Kidney (tissue), 14 donors: ENCODE data around the gene COL4A6. TPM values are rescaled to one million over a fixed set of nuclear protein-coding genes. Genes with fewer than 3 reads are reported as not detected.

Experiments
- DNase-seq, 5 donors: peaks; one replicate each; pipeline ENCODE4 v3.0.0-alpha.2; 2013 to 2020
- FAIRE-seq: peaks from 2 replicates; lab custom pipeline; 2012; peaks lifted over from hg19 to GRCh38; lab: Jason Lieb, UNC
- H3K27ac ChIP-seq, 2 donors: one replicate each; pipeline ENCODE4 v1.7.0; 2013; ENCODE audit warnings: low read depth in 2 of 2, low read length in 2 of 2, inconsistent platforms in 1 of 2
- H3K27me3 ChIP-seq: one replicate; pipeline ENCODE4 v1.7.1; 2013; ENCODE audit warnings: low read length, inconsistent platforms; ENCODE audit not compliant: control insufficient read depth, insufficient read depth
- H3K36me3 ChIP-seq, 3 donors: one replicate each; pipeline versions ENCODE4 v1.7.0 to v1.7.1; 2013; ENCODE audit warnings: low read length in 3 of 3, control low read depth in 1 of 3, inconsistent platforms in 1 of 3; ENCODE audit not compliant: insufficient read depth in 3 of 3, control insufficient read depth in 2 of 3
- H3K4me1 ChIP-seq, 3 donors: one replicate each; pipeline versions ENCODE4 v1.7.0 to v1.7.1; 2013; ENCODE audit warnings: low read length in 3 of 3, inconsistent platforms in 1 of 3, low read depth in 1 of 3; ENCODE audit not compliant: control insufficient read depth in 2 of 3, insufficient read depth in 2 of 3
- H3K4me3 ChIP-seq, 3 donors: one replicate each; pipeline versions ENCODE4 v1.7.0 to v1.8.1; 2013; ENCODE audit warnings: low read length in 3 of 3, control low read depth in 1 of 3, inconsistent platforms in 1 of 3
- H3K9ac ChIP-seq, 3 donors: one replicate each; pipeline versions ENCODE4 v1.7.0 to v1.7.1; 2013; ENCODE audit warnings: low read length in 3 of 3, control low read depth in 1 of 3, inconsistent platforms in 1 of 3
- H3K9me3 ChIP-seq, 3 donors: one replicate each; pipeline versions ENCODE4 v1.7.0 to v1.7.1; 2013; ENCODE audit warnings: low read length in 3 of 3, control low read depth in 1 of 3, inconsistent platforms in 1 of 3; ENCODE audit not compliant: control insufficient read depth in 2 of 3, insufficient read depth in 1 of 3
- intact Hi-C: fragments of 100-400 bp; cut with DNase I; formaldehyde crosslinking; loops from one replicate; pipeline ENCODE4 v1.11.1; 2022
- polyA plus RNA-seq: library from polyadenylated mRNA; stranded (reverse); fragments of 350-450 nt; fragmentation: Illumina TruSeq; extraction: RNeasy Lipid Tissue Mini Kit (QIAGEN cat#74804); gene quantifications from one replicate; pipeline ENCODE4 v1.2.3, GENCODE V29; 2014; ENCODE audit warnings: low read depth, low replicate concordance; ENCODE audit not compliant: insufficient read depth
- total RNA-seq: library from RNA; stranded (reverse); fragmentation: NEBNext Ultra II Directional; extraction: Animal tissue kit (Norgen Biotek cat#: 25700); gene quantifications from one replicate; pipeline ENCODE4 v1.2.1, GENCODE V29; 2021
- TF ChIP-seq, protein P1 (sequence below): IDR thresholded peaks from 3 replicates; pipeline ENCODE4 v1.5.1; 2012; ENCODE audit warnings: mild to moderate bottlenecking, moderate library complexity, borderline replicate concordance; ENCODE audit not compliant: insufficient read depth; ENCODE audit errors: extremely low read depth
- donor health status: control.
- donor health status: control.
- donor health status: control.
- donor health status: control.
- donor health status: control.
- donor health status: DM: yes; HTN: yes; CAD: no.
- donor health status: Normal renal cell carcinoma (clear cell type).

Gene COL4A6
- total and polyA plus RNA-seq, 2 donors from 2014 or later, result 3.3 to 4.1 TPM

DNA sequence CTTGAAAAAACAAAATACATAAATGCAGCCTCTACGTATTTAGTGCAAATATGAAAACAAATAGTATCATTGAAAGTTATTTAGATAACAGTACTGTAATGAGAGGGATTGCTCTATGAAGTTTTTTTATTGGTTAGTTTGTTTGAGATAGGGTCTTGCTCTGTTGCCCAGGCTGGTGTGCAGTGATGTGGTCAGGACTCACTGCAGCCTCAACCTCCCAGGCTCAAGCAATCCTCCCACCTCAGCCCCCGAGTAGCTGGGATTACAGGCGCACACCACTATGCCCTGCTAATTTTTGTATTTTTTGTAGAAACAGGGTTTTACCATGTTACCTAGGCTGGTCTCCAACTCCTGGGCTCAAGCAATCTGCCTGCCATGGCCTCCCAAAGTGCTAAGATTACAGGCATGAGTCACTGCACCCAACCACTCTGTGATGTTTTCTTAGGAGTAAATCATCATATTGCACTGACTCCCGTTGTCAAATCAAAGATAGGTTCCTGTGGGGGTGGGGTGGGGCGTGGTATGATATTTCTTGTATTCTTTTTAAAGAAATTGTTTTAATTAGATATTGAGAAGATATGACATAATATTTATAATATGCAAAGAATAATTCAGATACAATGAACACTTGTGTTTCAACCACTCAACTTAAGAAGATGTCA is 270.9 kb downstream of the COL4A6 start:
- no peak for FAIRE-seq
- TF ChIP-seq, protein P1, sequence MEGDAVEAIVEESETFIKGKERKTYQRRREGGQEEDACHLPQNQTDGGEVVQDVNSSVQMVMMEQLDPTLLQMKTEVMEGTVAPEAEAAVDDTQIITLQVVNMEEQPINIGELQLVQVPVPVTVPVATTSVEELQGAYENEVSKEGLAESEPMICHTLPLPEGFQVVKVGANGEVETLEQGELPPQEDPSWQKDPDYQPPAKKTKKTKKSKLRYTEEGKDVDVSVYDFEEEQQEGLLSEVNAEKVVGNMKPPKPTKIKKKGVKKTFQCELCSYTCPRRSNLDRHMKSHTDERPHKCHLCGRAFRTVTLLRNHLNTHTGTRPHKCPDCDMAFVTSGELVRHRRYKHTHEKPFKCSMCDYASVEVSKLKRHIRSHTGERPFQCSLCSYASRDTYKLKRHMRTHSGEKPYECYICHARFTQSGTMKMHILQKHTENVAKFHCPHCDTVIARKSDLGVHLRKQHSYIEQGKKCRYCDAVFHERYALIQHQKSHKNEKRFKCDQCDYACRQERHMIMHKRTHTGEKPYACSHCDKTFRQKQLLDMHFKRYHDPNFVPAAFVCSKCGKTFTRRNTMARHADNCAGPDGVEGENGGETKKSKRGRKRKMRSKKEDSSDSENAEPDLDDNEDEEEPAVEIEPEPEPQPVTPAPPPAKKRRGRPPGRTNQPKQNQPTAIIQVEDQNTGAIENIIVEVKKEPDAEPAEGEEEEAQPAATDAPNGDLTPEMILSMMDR, result no peak
- H3K27me3 ChIP-seq, result no peaks in the 10 kb centered on the region
- H3K27ac ChIP-seq, result no peak overlapping the region
- H3K4me3 ChIP-seq, result no peak overlapping the region
- intact Hi-C loops, result no loop called here
- H3K36me3 ChIP-seq, result no peaks in the 10 kb centered on the region
- no peak for DNase-seq
- H3K9me3 ChIP-seq, result no peaks in the 10 kb centered on the region
- H3K4me1 ChIP-seq, result no peaks in the 10 kb centered on the region
- no peak overlapping the region for H3K9ac ChIP-seq

DNA sequence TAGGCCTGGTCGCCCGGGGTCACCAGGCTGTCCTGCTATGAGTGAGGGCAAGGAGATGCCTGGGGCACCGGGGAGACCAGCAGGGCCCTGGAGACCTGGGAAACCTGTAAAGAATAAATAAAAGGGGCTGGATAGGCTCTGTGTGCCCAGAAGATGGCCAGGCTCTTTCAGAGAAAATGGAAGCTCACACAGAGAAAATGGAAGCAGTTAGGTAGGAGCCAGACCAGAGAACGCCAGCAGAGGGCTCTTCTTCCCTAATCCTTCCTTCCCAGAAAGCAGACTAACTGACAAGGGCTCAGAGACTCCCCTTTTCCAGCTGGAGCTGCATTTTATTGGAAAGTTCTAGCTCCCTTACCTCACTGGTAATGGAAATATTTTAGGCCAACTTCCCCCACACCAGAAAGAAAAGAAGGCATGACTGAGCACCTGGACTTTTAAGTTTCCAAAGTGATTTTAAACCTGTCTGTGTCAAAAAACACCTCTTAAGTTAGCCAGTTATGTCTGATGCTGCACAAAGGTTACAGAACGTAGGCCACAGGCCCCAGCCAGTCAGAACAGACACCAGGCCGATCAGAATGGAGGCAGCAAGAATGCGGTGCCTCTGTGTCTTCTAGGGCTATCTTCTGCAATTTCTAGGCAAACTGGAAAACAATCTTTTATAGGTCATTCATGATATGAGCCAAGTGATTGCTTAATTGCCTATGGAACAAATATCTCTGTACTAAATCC is 272.7 kb downstream of the COL4A6 start:
- Histone ChIP-seq H3K9me3 (no peaks in the 10 kb centered on the region), H3K27ac (no peak overlapping the region), H3K4me3 (no peak overlapping the region), H3K9ac (no peak overlapping the region), H3K27me3 (no peaks in the 10 kb centered on the region), H3K36me3 (no peaks in the 10 kb centered on the region), H3K4me1 (no peaks in the 10 kb centered on the region)
- intact Hi-C loops, result no loop called here
- DNase-seq (peak in 3 of 5 donors; percentile 22 to 54 (median 41)), FAIRE-seq (no peak)
- TF ChIP-seq, protein P1, result peak; percentile 3

DNA sequence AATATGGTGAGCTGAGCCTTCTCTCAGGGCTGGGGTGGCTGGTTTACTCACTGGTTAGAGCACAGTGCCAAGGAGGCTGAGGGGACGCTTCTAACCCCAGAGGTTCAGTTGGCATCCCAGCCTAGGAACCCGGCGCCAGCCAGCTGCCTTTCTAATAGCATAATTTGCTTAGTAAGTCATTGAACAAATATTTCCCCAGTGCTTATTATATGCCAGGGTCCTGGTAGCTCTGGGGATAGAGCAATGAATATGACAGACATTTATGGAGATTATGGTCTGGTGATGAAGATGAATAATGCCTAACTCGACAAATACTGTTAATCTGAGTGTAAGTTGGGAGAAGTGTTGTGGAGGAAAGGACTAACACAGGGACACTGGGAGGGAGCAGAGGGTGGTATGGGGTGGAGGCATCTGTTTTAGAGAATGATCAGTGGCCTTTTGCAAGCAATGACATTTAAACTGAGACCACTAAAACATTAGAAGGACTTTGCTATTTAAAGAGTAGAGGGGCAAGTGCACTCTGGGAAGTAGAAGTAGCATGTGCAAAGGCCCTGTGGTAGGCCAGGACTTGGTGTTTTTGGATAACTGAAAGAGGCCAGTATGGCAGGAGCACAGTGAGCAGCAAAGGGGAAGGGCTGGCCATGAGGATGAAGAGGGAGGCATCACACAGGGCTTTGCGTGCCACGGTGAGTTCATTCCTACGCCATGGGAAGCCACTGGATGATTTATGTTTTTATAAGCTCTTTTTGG is 274.7 kb downstream of the COL4A6 start:
- DNase-seq (no peak), FAIRE-seq (no peak)
- H3K27me3 ChIP-seq, result peaks cover 2% of the 10 kb centered on the region
- H3K36me3 ChIP-seq, result no peaks in the 10 kb centered on the region
- no peak overlapping the region for H3K9ac ChIP-seq
- TF ChIP-seq, protein P1, result no peak
- no peaks in the 10 kb centered on the region for H3K4me1 ChIP-seq
- intact Hi-C loops, result no loop called here
- no peaks in the 10 kb centered on the region for H3K9me3 ChIP-seq
- no peak overlapping the region for H3K4me3 ChIP-seq
- no peak overlapping the region for H3K27ac ChIP-seq
